Superior temporal gyrus (tissue), 1 donor: ENCODE results near the gene ZNF75A.
"Not testable (repeated sequence)": the region's sequence is repeated elsewhere in the genome, so short reads cannot be mapped to it uniquely, and the experiment has no call there.

Experiments
- DNase-seq: peaks from one replicate; pipeline ENCODE4 v3.0.0-alpha.2; 2016; ENCODE audit errors: extremely low spot score

Gene ZNF75A

GRCh38 chr16:3305109-3306068 is at the start of gene ZNF75A, which contains the start of gene TIGD7:
Gene ZNF75A, plus strand, starts transcription at chr16:3305497. Its CDS starts 2,932 bp downstream, at chr16:3308429.
Gene TIGD7, minus strand, starts transcription at chr16:3305430. Its CDS starts 4,816 bp downstream, at chr16:3300614.
- DNase-seq, result peak; percentile 95

- no peak for DNase-seq
Measured at GRCh38 chr16:3256146-3256865, 49.0 kb upstream of the ZNF75A start, which contains the start of gene MEFV. Gene MEFV, minus strand, starts transcription at chr16:3256633. Its CDS starts 46 bp downstream, at chr16:3256587.

- DNase-seq, result no peak
Measured at GRCh38 chr16:3256866-3257465, 48.3 kb upstream of the ZNF75A start.

GRCh38 chr16:3259836-3260235 is 45.5 kb upstream of the ZNF75A start:
- DNase-seq, result no peak

GRCh38 chr16:3262517-3262916 is 42.8 kb upstream of the ZNF75A start:
- DNase-seq, result no peak

GRCh38 chr16:3264137-3265036 is 40.9 kb upstream of the ZNF75A start:
- peak; percentile 98 for DNase-seq

- DNase-seq, result peak; percentile 25
Measured at GRCh38 chr16:3266873-3267537, 38.3 kb upstream of the ZNF75A start.

- DNase-seq, result no peak
Measured at GRCh38 chr16:3268294-3268693, 37.0 kb upstream of the ZNF75A start.

GRCh38 chr16:3270718-3271117 is 34.6 kb upstream of the ZNF75A start:
- DNase-seq, result not testable (repeated sequence)

- DNase-seq, result not testable (repeated sequence)
Measured at GRCh38 chr16:3271281-3271680, 34.0 kb upstream of the ZNF75A start.

- no peak for DNase-seq
Measured at GRCh38 chr16:3274490-3274889, 30.8 kb upstream of the ZNF75A start.

- no peak for DNase-seq
Measured at GRCh38 chr16:3274947-3275346, 30.4 kb upstream of the ZNF75A start.

GRCh38 chr16:3276679-3277078 is 28.6 kb upstream of the ZNF75A start:
- DNase-seq, result no peak

GRCh38 chr16:3281222-3281820 is 24.0 kb upstream of the ZNF75A start:
- DNase-seq, result no peak

GRCh38 chr16:3282103-3282729 is 23.1 kb upstream of the ZNF75A start:
- no peak for DNase-seq

GRCh38 chr16:3282730-3283542 is 22.4 kb upstream of the ZNF75A start, which contains the start of gene ZNF263:
Gene ZNF263, plus strand, starts transcription at chr16:3283491. Its CDS starts 328 bp downstream, at chr16:3283819.
- peak; percentile 99 for DNase-seq

- DNase-seq, result no peak
Measured at GRCh38 chr16:3283543-3284447, 21.5 kb upstream of the ZNF75A start.
